Thoracic aorta (tissue), 2 donors: Measurements from ENCODE around the gene NSUN4. TPM values are rescaled to one million over a fixed set of nuclear protein-coding genes. Genes with fewer than 3 reads are reported as not detected.
"Not testable (repeated sequence)": the region's sequence is repeated elsewhere in the genome, so short reads cannot be mapped to it uniquely, and the experiment has no call there.

Experiments used
- ATAC-seq: fragments of 150-250 bp; one replicate; pipeline ENCODE4 v1.8.0; 2017; ENCODE audit warnings: low read depth; ENCODE audit not compliant: insufficient number of reproducible peaks, low FRiP score
- DNase-seq: peaks from one replicate; pipeline ENCODE4 v3.0.0-alpha.2; 2020; ENCODE audit warnings: low spot score
- H3K27ac ChIP-seq, 2 donors: fragments of 200-600 bp; sonication (generic); 1 replicate in 1 of 2; 2 replicates in 1 of 2; pipeline ENCODE4 v1.5.1; 2016; ENCODE audit warnings: mild to moderate bottlenecking in 2 of 2, moderate library complexity in 2 of 2
- H3K27me3 ChIP-seq: fragments of 200-600 bp; sonication (generic); replicated peaks from 2 replicates; pipeline ENCODE4 v1.6.0; 2016; ENCODE audit warnings: mild to moderate bottlenecking; ENCODE audit not compliant: insufficient read depth
- H3K36me3 ChIP-seq: fragments of 200-600 bp; sonication (generic); one replicate; pipeline ENCODE4 v1.5.1; 2016
- H3K4me1 ChIP-seq, 2 donors: fragments of 200-600 bp; sonication (generic); 1 replicate in 1 of 2; 2 replicates in 1 of 2; pipeline versions ENCODE4 v1.5.1 to v1.6.0; 2016; ENCODE audit warnings: low read depth in 2 of 2, mild to moderate bottlenecking in 1 of 2; ENCODE audit not compliant: control insufficient read depth in 1 of 2
- H3K4me3 ChIP-seq: fragments of 200-600 bp; sonication (generic); 2 replicates; pipeline ENCODE4 v1.5.1; 2016; ENCODE audit warnings: mild to moderate bottlenecking
- H3K9me3 ChIP-seq: fragments of 200-600 bp; sonication (generic); 2 replicates; pipeline ENCODE4 v1.5.1; 2016
- total RNA-seq, 2 donors: library from RNA; depleted of rRNA; stranded (reverse); fragments of >200 nt; gene quantifications; one replicate each; pipeline versions ENCODE4 v1.1.0 to v1.2.3, GENCODE V29; 2016
- TF ChIP-seq, protein P1 (sequence below): fragments of 200-600 bp; sonication (generic); IDR thresholded peaks from one replicate; pipeline ENCODE4 v1.5.1; 2019; ENCODE audit warnings: antibody characterized with exemption

Gene NSUN4
- total RNA-seq, 2 donors from 2014 or later: 22.9 to 29.3 TPM

DNA sequence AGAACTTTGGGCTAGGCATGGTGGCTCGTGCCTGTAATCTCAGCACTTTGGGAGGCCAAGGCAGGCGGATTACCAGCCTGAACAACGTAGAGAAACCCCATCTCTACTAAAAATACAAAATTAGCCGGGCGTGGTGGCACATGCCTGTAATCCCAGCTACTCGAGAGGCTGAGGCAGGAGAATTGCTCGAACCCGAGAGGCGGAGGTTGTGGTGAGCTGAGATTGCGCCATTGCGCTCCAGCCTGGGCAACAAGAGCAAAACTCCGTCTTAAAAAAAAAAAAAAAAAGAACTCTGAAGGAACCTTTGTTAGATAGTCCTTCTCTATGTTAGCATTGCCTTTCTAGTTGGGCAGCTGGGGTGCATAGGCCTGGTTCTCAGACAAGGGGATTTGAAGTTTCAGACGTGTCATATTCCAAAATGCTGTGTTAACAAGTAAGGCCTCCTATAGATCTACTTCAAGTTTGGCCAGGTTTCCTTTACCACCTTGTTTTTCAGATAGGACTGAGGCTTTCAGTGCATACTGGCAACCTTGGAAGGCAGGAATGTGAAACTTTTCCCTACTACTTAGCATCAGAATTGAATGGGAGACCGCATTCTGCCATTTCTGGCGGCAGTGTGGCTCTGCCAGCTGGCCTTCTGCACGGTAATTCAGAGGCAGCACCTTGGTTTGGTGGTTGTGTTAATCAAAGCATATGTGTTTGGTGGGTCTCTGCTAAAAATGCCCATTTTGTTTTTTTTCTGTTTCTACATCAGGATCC is 31.0 kb upstream of the NSUN4 start:
- H3K27ac ChIP-seq: no peak overlapping the region
- H3K27me3 ChIP-seq: no peaks in the 10 kb centered on the region
- H3K4me1 ChIP-seq: peaks cover 6 to 23% of the 10 kb centered on the region in 2 donors
- no peaks in the 10 kb centered on the region for H3K9me3 ChIP-seq
- H3K4me3 ChIP-seq: no peak overlapping the region
- ATAC-seq (no peak), DNase-seq (no peak)
- H3K36me3 ChIP-seq: peaks cover 36% of the 10 kb centered on the region
- TF ChIP-seq, protein P1, sequence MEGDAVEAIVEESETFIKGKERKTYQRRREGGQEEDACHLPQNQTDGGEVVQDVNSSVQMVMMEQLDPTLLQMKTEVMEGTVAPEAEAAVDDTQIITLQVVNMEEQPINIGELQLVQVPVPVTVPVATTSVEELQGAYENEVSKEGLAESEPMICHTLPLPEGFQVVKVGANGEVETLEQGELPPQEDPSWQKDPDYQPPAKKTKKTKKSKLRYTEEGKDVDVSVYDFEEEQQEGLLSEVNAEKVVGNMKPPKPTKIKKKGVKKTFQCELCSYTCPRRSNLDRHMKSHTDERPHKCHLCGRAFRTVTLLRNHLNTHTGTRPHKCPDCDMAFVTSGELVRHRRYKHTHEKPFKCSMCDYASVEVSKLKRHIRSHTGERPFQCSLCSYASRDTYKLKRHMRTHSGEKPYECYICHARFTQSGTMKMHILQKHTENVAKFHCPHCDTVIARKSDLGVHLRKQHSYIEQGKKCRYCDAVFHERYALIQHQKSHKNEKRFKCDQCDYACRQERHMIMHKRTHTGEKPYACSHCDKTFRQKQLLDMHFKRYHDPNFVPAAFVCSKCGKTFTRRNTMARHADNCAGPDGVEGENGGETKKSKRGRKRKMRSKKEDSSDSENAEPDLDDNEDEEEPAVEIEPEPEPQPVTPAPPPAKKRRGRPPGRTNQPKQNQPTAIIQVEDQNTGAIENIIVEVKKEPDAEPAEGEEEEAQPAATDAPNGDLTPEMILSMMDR: no peak

- H3K27me3 ChIP-seq: no peaks in the 10 kb centered on the region
- H3K9me3 ChIP-seq: no peaks in the 10 kb centered on the region
- H3K36me3 ChIP-seq: peaks cover 36% of the 10 kb centered on the region
- H3K27ac ChIP-seq: no peak overlapping the region
- H3K4me1 ChIP-seq: peaks cover 0 to 23% of the 10 kb centered on the region in 2 donors
- TF ChIP-seq, protein P1: no peak
- H3K4me3 ChIP-seq: no peak overlapping the region
- ATAC-seq (no peak), DNase-seq (no peak)
Measured at GRCh38 chr1:46310321-46310720, 30.3 kb upstream of the NSUN4 start.

DNA sequence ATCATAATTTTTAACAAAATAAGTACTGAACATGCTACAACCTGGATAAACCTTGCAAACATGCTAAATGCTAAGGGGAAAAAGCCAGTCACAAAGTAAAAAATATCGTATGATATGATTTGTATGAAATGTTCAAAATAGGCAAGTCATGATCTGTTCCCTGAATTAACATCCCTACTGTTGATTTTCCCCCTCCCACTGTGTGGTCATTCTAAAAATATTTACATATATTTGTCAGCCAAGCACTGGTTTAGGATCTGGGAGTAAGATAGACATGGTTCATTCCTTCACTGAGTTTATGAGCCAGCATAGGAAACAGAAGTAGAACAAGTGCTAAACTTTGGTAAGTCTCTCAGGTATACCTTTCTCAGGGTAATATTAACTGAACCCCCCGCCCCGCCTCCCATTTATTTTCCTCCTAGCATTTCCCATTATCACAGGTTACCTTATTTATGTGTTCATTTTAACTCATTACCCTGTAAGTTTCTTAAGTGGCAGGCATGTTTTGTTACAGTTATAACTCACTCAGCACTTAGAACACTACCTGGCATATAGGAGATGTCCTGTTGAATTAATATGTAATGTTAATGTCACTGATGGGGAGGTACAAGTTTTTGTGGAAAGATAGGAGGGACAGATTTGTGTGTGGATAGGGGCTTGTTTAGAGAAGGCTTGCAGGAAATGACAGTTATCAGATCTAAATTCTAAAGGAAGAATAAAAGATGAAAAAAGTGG is 24.8 kb upstream of the NSUN4 start:
- no peaks in the 10 kb centered on the region for H3K9me3 ChIP-seq
- DNase-seq (no peak), ATAC-seq (peak; percentile 90)
- H3K36me3 ChIP-seq: peaks cover 31% of the 10 kb centered on the region
- H3K27ac ChIP-seq: peak overlapping the region; percentile 28 to 68
- H3K27me3 ChIP-seq: no peaks in the 10 kb centered on the region
- TF ChIP-seq, protein P1: no peak
- H3K4me1 ChIP-seq: peaks cover 0 to 16% of the 10 kb centered on the region in 2 donors
- no peak overlapping the region for H3K4me3 ChIP-seq

- TF ChIP-seq, protein P1: no peak
- ATAC-seq: no peak
- no peaks in the 10 kb centered on the region for H3K9me3 ChIP-seq
- peaks cover 17% of the 10 kb centered on the region for H3K36me3 ChIP-seq
- H3K27me3 ChIP-seq: no peaks in the 10 kb centered on the region
- no peak overlapping the region for H3K27ac ChIP-seq
- DNase-seq: no peak
- H3K4me3 ChIP-seq: no peak overlapping the region
- peaks cover 0 to 16% of the 10 kb centered on the region in 2 donors for H3K4me1 ChIP-seq
Measured at GRCh38 chr1:46317323-46317722, 23.3 kb upstream of the NSUN4 start.

DNA sequence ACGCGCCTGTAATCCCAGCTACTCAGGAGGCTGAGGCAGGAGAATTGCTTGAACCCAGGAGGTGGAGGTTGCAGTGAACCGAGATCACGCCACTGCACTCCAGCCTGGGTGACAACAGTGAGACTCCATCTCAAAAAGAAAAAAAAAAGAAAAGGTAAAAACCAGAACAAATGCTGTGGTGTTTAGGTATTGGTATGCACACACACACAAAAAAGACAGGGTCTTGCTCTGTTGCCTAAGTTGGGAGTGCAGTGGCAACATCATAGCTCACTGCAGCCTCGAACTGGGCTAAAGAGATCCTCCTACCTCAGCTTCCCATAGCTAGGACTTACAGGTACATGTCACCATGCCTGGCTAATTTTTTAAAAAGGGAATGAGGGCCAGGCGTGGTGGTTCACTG is 21.3 kb upstream of the NSUN4 start:
- peaks cover 0 to 16% of the 10 kb centered on the region in 2 donors for H3K4me1 ChIP-seq
- H3K4me3 ChIP-seq, H3K36me3 ChIP-seq, DNase-seq, ATAC-seq, H3K9me3 ChIP-seq, H3K27me3 ChIP-seq, H3K27ac ChIP-seq: not testable (repeated sequence)

DNA sequence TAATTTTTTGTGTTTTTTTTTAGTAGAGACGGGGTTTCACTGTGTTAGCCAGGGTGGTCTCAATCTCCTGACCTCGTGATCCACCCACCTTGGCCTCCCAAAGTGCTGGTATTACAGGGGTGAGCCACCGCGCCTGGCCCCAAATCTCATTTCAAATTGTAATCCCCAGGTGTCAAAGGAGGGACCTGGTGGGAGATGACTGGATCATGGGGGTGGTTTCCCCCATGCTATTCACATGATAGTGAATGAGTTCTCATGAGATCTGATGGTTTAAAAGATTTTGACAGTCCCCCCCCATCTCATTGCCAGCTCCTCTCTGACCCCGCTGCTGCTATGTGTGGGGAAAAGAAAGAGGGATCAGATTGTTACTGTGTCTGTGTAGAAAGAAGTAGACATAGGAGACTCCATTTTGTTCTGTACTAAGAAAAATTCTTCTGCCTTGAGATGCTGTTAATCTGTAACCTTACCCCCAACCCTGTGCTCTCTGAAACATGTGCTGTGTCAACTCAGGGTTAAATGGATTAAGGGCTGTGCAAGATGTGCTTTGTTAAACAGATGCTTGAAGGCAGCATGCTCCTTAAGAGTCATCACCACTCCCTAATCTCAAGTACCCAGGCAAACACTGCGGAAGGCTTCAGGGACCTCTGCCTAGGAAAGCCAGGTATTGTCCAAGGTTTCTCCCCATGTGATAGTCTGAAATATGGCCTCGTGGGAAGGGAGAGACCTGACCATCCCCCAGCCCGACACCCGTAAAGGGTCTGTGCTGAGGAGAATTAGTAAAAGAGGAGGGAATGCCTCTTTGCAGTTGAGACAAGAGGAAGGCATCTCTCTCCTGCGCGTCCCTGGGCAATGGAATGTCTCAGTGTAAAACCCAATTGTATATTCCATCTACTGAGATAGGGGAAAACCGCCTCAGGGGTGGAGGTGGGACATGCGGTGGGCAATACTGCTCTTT is 20.4 kb upstream of the NSUN4 start:
- not testable (repeated sequence) for H3K4me1 ChIP-seq, H3K27me3 ChIP-seq, DNase-seq, H3K4me3 ChIP-seq, H3K36me3 ChIP-seq, H3K9me3 ChIP-seq, ATAC-seq, H3K27ac ChIP-seq

- H3K9me3 ChIP-seq, H3K27ac ChIP-seq, H3K27me3 ChIP-seq, DNase-seq, H3K4me1 ChIP-seq, ATAC-seq, H3K4me3 ChIP-seq, H3K36me3 ChIP-seq: not testable (repeated sequence)
Measured at GRCh38 chr1:46322191-46322590, 18.4 kb upstream of the NSUN4 start.
